NCI-H1092 (cell line): Measurements from ENCODE around the gene NLGN1.
"Not testable (repeated sequence)": the region's sequence is repeated elsewhere in the genome, so short reads cannot be mapped to it uniquely, and the experiment has no call there.

Experiments
- DNase-seq: peaks from one replicate; lab custom pipeline; 2025; lab: John Stamatoyannopoulos, UW

NLGN1 gene

DNA sequence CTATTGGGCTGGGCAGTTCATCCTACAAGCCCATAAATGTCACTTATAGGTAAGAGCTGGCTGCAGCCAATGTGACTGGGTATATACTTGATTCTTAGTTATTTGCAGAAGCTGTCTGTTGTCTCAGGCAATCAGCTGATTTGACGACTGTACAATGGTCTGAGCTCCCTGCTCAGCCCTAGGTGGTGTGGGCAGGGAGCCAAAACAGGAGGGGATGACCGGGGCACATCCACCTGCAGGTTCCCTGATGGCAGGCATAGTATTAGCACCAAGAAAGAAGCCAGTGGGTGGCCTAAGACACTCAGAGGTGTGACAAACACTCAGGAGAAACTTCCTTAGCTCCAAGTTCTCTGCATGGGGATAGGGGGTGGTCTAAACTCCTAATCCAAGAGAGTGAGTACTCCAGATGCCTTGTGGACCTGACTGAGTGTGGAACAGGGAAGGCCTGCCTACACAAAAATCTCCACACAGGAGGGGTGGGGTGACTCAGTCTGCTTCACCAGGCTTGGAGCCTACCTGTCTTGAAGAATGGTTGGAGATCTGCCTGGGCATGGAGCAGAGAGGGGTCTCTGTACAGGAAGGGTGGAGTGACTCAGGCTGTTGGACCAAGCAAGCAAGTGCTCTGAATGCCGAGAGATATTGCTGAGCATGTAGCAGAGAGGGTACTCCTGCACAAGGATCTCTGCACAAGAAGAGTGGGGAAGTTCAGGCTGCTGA, 771.2 kb downstream of the NLGN1 start:
- peak; percentile 5 for DNase-seq

DNA sequence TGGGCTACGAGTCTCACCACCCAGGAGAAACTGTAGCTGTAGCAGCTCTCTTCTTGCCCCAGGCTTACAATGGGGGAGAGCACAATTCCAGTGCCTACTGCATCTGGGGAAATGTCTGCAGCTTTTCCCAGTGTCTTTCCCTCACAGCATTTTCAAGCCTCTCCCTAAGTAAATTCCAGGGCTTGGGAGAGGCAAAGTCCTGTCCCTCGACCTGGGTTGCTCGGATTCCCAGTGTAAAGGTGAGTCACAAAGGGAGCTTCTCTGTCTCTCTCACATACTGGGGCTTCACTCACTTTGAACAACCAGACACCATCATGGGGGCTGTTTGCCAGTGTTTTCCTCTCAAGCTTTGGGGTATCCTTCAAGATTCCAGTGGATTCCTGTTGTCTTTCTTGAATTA, 772.2 kb downstream of the NLGN1 start:
- no peak for DNase-seq

DNA sequence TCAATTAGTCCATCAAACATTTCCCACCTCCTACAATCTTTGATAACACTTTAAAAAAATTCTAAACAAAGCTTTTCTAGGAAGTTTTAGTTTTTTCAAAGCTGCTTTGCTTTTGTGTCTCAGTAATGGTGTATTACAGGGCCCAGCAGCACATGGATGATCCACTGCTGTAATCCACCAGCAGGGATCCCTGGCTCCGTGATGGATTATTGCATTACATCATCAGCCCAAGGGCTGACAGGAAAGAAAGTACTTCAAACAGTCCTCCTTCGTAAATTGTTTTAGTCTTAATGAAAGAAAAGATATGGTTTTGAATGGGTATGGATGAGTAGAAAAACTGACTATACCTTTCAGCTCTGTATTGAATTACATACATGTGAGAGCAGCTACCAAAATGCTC, 772.7 kb downstream of the NLGN1 start:
- no peak for DNase-seq

DNA sequence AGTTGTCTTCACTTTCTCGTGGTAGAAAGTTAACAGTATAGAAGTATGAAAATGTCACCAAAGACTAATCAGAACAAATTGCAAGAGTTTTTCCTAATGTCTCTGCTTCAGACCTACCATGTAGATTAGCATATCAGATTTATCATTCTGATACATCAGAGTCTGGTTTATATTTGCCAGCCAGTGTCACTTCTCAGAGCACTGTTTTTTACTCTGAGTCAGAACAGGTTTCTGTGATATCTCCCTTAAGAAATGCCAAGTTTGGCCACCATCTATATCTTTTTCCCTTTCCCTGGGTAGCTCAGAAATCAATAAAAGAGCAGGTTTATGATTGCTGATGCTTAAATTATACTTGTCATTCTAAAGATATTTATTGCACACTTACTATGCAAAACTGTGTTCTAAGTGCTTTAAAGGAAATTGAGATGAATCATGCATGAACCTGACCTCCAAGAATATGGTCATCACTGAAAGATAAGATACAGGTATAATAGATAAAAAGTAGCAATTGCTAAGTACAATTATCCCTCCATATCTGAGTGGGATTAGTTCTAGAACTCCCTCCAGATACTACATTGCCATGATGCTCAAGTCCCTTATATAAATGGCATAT, 788.9 kb downstream of the NLGN1 start:
- no peak for DNase-seq

DNA sequence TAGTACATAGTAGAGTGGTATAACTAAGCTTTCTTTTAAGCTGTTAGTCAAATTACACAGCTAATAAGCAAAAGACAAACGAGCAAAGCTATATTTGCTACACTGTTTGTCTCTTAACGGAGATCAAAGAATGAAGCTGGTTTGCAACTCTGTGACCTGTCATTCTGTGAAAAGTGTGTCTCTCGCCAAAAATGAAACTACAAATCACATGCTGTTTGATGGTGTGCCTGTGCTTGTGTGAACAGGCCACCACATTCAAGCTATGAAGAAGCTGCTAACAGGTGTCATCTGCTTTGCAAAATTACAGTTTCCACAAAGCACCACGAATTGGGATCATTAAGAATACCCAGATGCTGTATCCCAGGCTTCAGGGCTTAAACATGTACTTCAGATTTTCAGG, 793.8 kb downstream of the NLGN1 start:
- DNase-seq: no peak

DNA sequence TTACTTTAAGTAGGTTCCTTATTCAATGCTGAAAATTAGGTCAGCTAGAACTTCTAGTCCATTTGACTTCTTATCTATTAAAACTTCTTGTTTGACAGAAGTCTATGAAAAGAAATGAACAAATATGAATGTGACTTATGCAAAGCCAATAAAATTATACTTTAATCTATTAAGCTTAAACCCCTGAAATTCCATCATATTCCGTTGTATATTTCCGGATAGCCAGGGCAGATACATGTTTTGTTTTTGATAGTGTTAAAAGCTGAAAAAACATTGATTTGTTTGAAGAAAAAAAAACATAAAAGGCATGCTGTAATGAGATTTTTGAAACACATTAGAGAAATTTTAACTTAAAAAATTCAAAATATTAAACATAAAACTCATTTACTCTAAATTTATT, 794.4 kb downstream of the NLGN1 start:
- DNase-seq: no peak

DNA sequence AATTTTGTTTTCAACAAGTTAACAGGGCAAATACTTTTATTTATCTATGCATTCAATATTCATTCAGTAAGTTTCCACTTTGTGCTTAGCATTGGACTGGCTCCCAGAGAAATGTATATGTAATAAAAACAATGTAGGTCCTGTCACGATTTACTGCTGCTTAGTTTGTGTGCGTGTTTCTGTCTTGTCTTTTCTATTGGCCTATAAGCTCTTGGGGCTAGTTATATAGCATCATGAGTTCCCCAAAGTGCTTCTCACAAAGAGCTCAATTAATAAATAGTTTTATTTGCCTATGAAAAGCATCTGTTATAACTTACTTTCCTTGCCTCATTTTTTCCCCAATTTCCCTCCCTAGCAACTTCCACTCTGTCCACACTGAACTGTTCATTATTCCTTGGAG, 794.9 kb downstream of the NLGN1 start:
- DNase-seq: no peak

DNA sequence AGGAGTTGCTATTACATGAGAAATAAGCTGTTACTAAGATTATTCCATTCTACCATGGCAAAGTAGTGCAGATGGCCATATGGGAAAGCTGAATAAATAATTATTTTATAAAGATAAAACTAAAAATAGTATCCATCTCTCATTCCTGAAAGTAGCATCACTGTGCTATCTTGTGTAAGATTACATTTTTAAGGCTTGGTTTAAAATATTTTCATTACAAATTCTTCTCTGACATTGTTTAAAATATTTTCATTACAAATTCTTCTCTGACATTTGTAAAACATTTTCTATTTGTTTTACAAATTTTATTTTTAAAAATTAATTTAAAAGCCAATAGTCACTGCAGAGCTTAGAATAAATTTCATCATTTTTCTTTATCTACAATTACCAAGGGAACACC, 796.1 kb downstream of the NLGN1 start:
- no peak for DNase-seq

DNA sequence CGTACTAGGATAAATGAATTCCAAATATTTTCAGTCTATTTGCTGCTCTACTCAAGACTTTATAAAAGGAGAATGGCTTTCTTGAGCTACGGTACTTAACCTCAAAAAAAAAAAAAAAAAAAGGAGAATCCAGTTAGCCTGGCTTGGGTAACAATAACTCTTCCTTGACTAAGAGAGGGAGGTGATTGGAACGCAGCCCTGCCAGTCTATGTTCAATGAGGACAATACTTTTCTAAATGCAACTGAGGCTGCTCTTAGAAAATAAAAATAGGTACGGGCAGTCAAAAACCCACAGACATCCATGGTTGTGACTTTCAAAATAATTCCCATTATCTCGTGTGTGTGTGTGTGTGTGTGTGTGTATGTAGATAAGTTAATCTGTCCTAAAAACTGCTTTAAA, 799.9 kb downstream of the NLGN1 start:
- DNase-seq: no peak

DNA sequence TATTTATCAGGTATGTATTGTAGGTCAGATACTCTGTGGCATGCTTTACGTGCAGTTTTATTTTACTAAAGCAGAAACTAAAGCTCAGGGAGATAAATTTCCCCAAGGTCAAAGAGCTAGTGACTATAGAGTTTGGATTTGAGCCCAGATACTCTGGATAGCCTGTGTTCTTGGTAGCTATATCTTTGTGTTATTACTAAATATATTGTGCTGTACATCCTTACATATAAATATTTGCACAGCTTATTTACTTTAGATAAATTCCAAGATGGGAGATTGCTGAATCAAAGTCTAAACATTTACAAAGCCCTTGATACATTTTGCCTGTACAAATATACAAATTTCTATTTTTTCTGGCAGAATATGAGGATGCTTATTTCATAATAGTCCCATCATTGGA, 800.7 kb downstream of the NLGN1 start:
- no peak for DNase-seq

DNA sequence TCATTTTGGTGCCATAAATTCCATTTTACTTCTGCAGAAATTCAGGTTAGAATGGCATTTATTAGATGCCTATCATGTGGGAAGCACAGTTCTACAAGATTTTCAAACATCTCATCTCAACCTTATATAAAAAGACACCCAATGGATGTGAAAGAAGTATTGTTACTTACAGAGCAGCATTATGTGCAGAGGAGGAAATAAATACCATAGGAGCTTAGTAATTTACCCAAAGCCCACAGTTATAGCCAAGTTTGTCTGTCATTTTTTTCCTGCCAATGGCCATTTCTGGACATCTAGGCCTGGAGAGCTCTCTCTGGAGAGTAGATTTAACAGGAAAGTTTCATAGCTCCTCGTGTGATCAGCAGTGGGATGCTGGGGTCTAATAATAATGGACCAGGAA, 802.2 kb downstream of the NLGN1 start:
- DNase-seq: no peak

DNA sequence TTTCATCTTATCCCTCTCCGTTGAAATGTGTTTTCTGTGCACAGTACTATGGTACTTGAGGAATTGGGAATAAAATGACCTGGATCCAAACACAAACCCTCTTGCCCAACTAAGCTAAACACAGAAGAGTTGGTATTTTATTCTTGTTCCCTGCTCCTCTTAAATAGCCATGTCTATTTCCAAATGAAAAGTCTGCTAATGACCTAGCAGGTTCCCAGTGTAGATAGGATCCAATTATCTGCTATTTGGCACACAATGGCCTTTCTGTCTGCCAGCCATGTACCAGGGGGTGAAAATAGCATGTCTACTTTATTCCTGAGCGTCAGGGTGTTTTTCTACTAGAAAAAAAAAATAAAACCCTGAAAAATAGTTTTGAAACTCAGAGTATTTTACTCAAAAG, 804.6 kb downstream of the NLGN1 start:
- peak; percentile 11 for DNase-seq

DNA sequence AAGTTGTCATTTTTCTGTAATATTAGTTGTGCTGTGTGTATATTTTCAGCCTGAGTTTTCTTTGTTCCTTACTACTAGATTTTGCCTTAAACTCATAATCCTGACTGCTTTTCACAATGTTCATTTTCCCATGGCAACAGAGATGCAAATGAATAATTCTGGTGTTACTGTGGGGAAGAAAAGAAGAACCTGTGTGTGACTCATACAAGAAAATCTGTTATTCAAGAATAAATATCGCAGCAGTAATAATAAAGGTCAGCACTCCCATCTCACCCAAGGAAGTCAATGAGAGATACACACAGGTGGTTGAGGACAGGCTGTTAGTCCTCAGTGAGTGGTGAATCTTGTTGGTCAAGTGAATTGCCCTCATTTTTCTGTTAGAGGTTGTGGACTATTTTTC, 805.0 kb downstream of the NLGN1 start:
- no peak for DNase-seq

DNA sequence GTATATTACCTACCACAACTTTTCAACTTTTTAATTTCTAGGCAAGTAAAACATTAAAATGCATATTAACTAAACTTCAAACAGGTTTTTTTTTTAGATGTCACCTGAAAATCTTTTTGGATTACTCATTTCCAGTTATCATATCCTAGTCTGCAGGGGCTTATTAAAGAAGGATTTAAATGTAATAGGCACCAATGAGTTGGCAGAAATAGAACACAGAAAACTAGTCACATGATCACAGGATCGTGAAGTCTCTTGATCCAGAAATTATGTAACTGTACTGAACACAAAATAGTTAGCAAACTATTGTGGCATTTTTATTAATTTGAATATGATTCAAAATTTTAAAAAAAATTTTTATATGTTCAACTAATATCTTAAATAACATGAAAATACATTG, 807.2 kb downstream of the NLGN1 start:
- DNase-seq: no peak

DNA sequence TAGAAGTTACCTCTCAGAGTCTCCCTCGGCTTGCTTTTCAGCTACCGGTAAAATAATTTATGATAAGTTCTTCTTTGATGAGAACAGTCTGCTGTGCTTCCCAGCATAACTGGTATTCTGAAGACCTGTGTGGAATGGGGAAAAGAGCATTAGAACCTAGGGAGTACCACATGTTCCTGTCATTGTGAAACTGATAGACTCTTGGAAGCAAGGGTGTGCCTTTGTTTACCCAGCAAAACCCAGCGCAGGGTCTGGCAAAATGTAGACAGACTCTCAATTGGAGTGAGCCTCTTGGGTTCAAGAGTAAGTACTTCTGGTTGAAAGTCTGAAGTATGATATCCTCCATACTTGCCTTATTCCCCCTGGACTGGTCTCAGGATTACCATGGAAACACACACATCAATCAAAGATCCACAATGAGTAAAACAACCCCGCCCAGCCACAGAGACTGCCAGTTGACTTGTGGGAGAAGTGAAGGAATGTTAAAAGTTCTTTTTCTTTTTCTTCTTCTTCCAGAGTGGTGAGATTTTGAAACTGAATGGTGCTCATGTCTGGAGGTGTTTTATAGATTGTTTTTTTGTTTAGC, 809.2 kb downstream of the NLGN1 start:
- DNase-seq: no peak

DNA sequence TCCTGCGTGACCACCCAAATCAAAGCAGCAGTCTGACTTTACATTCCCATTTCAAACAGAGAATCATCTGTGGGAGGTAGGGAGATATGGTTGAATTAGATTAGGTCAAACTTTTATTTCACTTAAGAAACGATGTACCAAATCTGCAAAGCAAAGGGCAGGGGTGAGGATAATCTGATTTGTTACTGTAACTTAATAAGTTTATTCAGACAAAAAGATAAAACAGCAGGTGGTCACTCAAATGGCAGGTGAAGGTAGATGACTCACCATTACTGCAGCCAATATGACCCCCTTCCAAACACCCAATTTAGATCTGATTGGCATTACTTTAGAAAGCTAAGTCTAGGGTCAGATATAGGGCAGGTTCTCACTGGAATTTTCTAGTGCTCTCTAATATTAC, 810.6 kb downstream of the NLGN1 start:
- no peak for DNase-seq

DNA sequence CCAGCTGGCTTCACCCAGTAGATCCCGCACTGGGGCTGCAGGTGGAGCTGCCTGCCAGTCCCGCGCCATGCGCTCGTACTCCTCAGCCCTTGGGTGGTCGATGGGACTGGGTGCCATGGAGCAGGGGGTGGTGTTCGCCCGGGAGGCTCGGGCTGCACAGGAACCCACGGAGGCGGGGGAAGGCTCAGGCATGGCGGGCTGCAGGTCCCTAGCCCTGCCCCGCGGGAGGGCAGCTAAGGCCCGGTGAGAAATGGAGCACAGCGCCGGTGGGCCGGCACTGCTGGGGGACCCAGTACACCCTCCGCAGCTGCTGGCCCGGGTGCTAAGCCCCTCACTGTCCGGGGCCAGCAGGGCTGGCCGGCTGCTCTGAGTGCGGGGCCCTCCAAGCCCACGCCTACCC, 814.4 kb downstream of the NLGN1 start:
- not testable (repeated sequence) for DNase-seq

DNA sequence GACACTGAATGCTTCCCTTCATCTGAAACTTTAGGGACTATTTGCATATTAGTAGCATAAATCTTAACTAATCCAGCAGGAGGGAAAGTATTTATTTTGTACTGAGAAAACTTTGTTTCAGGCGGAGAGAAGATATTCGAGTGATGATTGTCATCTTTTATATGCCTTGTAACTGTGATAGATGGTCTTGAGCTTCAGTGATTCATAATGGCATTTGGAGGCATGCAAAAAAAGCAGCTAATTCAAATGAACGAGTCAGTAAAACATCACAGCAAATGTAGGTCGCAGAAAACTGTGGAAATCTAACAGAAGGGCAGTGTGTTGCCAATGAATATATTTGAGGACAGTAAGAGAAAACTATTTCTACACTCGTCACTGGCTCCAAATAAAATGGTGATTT, 817.9 kb downstream of the NLGN1 start:
- DNase-seq: no peak

DNA sequence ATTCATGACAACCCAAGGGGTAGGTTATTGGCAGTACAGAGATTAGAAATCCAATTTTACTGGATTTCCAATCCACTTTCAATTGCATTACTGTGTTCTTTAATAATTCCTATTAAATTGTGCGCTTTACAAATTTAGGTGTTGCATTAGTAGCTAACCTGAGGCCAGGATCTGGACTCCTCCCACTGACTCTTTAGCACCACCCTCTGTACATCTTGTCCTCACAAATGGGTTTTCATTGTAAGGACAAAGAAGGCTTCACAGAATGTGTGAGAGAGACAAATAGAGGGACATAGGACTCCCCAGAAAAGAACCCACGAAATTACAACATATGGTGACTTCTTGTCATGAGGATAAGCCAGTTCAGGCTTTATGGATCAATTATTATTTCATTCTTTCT, 818.5 kb downstream of the NLGN1 start:
- DNase-seq: no peak

DNA sequence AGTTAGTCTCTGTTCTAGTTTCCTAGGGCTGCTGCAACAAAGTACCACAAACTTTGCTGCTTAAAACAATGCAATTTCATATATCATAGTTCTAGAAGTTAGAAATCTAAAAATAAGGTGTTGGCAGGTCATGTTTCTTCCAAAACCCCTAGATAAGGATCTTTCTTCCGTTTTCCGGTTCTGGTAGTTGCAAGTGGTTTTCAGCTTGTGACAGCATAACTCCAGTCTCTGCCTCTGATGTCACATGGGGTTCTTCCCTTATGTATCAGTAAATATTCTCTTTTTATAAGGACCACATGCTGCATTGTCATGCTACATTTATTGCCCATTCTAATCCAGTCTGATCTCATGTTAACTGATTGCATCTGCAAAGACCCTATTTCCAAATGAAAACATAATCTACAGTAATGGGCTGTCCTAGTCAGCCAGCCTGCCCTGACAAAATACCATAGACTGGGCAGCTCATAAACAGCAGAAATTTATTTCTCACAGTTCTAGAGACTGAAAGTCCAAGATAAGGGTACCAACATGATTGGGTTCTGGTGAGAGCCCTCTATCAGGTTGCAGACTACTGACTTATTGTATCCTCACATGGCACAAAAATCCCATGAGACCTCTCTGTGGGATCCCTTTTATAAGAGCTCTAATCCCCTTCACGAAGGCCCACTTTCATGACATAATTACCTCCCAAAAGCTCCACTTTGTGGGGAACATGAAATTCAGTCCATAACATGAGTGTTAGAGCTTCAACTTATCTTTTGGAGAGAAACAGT, 819.6 kb downstream of the NLGN1 start:
- no peak for DNase-seq

DNA sequence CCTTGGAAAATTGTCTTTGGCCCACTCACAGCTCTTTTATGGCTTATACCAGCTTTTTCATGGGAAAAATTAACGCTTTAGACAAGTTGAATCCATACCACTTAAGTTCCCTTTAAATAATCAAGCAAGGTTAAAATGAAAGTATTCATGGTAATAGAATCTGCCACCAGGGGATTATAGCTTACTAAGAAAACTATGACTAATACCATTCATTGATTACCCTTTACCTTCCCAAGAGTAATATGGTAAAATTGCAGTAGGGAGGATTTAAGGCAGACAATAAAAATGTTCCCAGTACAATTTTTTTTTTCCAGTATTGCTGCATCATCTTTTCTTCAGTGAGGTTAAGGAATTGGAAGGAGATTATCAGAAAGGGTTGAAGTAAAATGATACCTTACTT, 820.5 kb downstream of the NLGN1 start:
- DNase-seq: no peak

DNA sequence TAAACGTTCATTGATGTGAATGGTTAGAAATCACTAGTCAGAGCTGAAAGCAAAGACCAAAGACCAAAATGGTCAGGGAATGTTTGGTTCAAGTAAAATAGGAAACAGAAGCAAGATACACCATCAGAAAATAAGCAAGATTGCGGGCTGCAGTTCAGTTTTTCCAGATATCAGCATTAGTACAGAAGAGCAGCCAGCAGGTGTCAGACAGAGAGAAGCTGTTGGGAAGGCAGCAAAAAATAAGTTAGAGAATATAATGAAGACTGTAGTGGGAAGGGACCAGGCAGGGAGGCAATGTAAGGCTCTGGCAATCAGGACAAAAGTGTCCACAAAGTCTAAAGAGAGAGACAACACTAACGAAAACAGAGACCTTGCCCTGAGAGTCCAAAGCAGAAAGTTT, 822.2 kb downstream of the NLGN1 start:
- no peak for DNase-seq
